Liver (tissue), 9 donors: ENCODE results near the gene CNR2. TPM values are rescaled to one million over a fixed set of nuclear protein-coding genes. Genes with fewer than 3 reads are reported as not detected.

Experiments
- DNase-seq: peaks from one replicate; pipeline ENCODE4 v3.0.0-alpha.2; 2017; ENCODE audit warnings: low spot score
- H3K27ac ChIP-seq, 2 donors: one replicate each; pipeline ENCODE4 v1.7.0; 2013; ENCODE audit warnings: inconsistent platforms in 2 of 2, low read length in 2 of 2, control low read depth in 1 of 2, low read depth in 1 of 2, mild to moderate bottlenecking in 1 of 2
- H3K27me3 ChIP-seq, 4 donors: one replicate each; pipeline versions ENCODE4 v1.6.1 to v1.7.0; 2013; ENCODE audit warnings: low read length in 3 of 4, inconsistent platforms in 1 of 4, mild to moderate bottlenecking in 1 of 4, moderate library complexity in 1 of 4; ENCODE audit not compliant: control insufficient read depth in 4 of 4, insufficient read depth in 4 of 4
- H3K36me3 ChIP-seq, 4 donors: one replicate each; pipeline versions ENCODE4 v1.6.1 to v1.7.0; 2013; ENCODE audit warnings: low read length in 3 of 4, mild to moderate bottlenecking in 3 of 4, low read depth in 1 of 4, moderate library complexity in 1 of 4; ENCODE audit not compliant: control insufficient read depth in 4 of 4, insufficient read depth in 3 of 4
- H3K4me1 ChIP-seq, 4 donors: one replicate each; pipeline versions ENCODE4 v1.6.1 to v1.7.0; 2013; ENCODE audit warnings: low read length in 3 of 4, mild to moderate bottlenecking in 3 of 4, moderate library complexity in 1 of 4; ENCODE audit not compliant: control insufficient read depth in 4 of 4, insufficient read depth in 4 of 4
- H3K4me3 ChIP-seq, 3 donors: one replicate each; pipeline versions ENCODE4 v1.6.1 to v1.7.0; 2013; ENCODE audit warnings: low read length in 3 of 3, control low read depth in 1 of 3, low read depth in 1 of 3, mild to moderate bottlenecking in 1 of 3
- H3K9ac ChIP-seq, 2 donors: one replicate each; pipeline ENCODE4 v1.7.0; 2013; ENCODE audit warnings: low read length in 2 of 2, mild to moderate bottlenecking in 2 of 2, moderate library complexity in 2 of 2, control low read depth in 1 of 2, low read depth in 1 of 2
- H3K9me3 ChIP-seq, 4 donors: one replicate each; pipeline versions ENCODE4 v1.6.1 to v1.7.0; 2013; ENCODE audit warnings: low read length in 3 of 4; ENCODE audit not compliant: control insufficient read depth in 4 of 4
- ATF3 ChIP-seq: IDR thresholded peaks from 2 replicates; pipeline ENCODE4 v1.6.1; 2016; ENCODE audit warnings: antibody characterized with exemption
- CTCF ChIP-seq: fragments of 150-350 bp; IDR thresholded peaks from 2 replicates; pipeline ENCODE4 v1.5.1; 2017; ENCODE audit warnings: improper control_type of control experiment, low read depth, low read length; ENCODE audit not compliant: missing input control
- FOXA1 ChIP-seq: IDR thresholded peaks from 2 replicates; pipeline ENCODE4 v1.6.1; 2016; ENCODE audit warnings: antibody characterized with exemption
- FOXA2 ChIP-seq: IDR thresholded peaks from 2 replicates; pipeline ENCODE4 v1.6.1; 2016; ENCODE audit warnings: antibody characterized with exemption
- GABPA ChIP-seq, 2 donors: IDR thresholded peaks in 1 of 2; conservative IDR thresholded peaks in 1 of 2; 2 replicates each; pipeline ENCODE4 v1.6.1; 2016; ENCODE audit warnings: antibody characterized with exemption in 2 of 2, mild to moderate bottlenecking in 1 of 2, moderate library complexity in 1 of 2
- HNF4A ChIP-seq, 2 donors: conservative IDR thresholded peaks; 2 replicates each; pipeline ENCODE4 v1.6.1; 2016; ENCODE audit warnings: antibody characterized with exemption in 2 of 2, mild to moderate bottlenecking in 2 of 2
- RAD21 ChIP-seq, 2 donors: IDR thresholded peaks; 2 replicates each; pipeline ENCODE4 v1.6.1; 2016; ENCODE audit warnings: antibody characterized with exemption in 2 of 2, mild to moderate bottlenecking in 2 of 2
- RXRA ChIP-seq, 2 donors: IDR thresholded peaks; 2 replicates each; pipeline ENCODE4 v1.6.1; 2017 to 2018; ENCODE audit warnings: antibody characterized with exemption in 2 of 2, mild to moderate bottlenecking in 1 of 2
- SP1 ChIP-seq: IDR thresholded peaks from 2 replicates; pipeline ENCODE4 v1.6.1; 2018; ENCODE audit warnings: antibody characterized with exemption, mild to moderate bottlenecking
- TAF1 ChIP-seq: conservative IDR thresholded peaks from 2 replicates; pipeline ENCODE4 v1.6.1; 2016; ENCODE audit warnings: antibody characterized with exemption, mild to moderate bottlenecking
- WGBS: extraction: QIAGEN DNeasy Blood & Tissue Kit; methylation state at CpG from one replicate; pipeline ENCODE4 v1.1.7; 2013; 5-methylcytosine and 5-hydroxymethylcytosine counted together
- polyA plus RNA-seq, 2 donors: library from polyadenylated mRNA; stranded (reverse) in 1 of 2; unstranded in 1 of 2; fragments of 200-250 nt in 1 of 2; fragments of >200 nt in 1 of 2; fragmentation: Nextera tagmentation in 1 of 2; extraction: Ambion mirVana in 1 of 2; gene quantifications; one replicate each; pipeline versions ENCODE4 v1.2.1 to v1.2.3, GENCODE V29; 2013 to 2015
- total RNA-seq, 2 donors: library from RNA; depleted of rRNA; stranded (reverse); fragments of >200 nt; gene quantifications; one replicate each; pipeline ENCODE4 v1.2.3, GENCODE V29; 2014
- TF ChIP-seq, protein P1 (sequence below): IDR thresholded peaks from 2 replicates; pipeline ENCODE4 v1.6.1; 2016; ENCODE audit warnings: antibody characterized with exemption
- TF ChIP-seq, protein P2 (sequence below): IDR thresholded peaks from 2 replicates; pipeline ENCODE4 v1.6.1; 2016; ENCODE audit warnings: antibody characterized with exemption, mild to moderate bottlenecking
- donor health status: healthy.
- donor health status: healthy.
- donor health status: healthy.
- donor health status: healthy.
- donor health status: healthy.

The CNR2 gene
- total and polyA plus RNA-seq, 4 donors, result 0.03 to 0.28 (median 0.09) TPM

GRCh38 chr1:23922321-23922943 lies 9.3 kb upstream of the CNR2 start:
- no peaks in the 10 kb centered on the region for H3K9me3 ChIP-seq
- H3K4me3 ChIP-seq, result no peak overlapping the region
- peaks cover 1 to 13% (median 8%) of the 10 kb centered on the region in 4 donors for H3K4me1 ChIP-seq
- H3K36me3 ChIP-seq, result no peaks in the 10 kb centered on the region
- H3K9ac ChIP-seq, result no peak overlapping the region
- H3K27ac ChIP-seq, result no peak overlapping the region
- WGBS, result 85% methylated on average over 8 of the region's 8 CpGs
- H3K27me3 ChIP-seq, result no peaks in the 10 kb centered on the region
- TF ChIP-seq FOXA1 (no peak), GABPA (IDR thresholded peaks at IDR 0.05 in 1 of 2, conservative IDR thresholded peaks at IDR 0.05 in 1 of 2) (no peak), TAF1 (no peak), CTCF (no peak), ATF3 (no peak), RAD21 (IDR thresholded peaks at IDR 0.05) (no peak), HNF4A (conservative IDR thresholded peaks at IDR 0.05) (no peak), SP1 (no peak), FOXA2 (no peak), RXRA (IDR thresholded peaks at IDR 0.05) (no peak)
- TF ChIP-seq, protein P1, sequence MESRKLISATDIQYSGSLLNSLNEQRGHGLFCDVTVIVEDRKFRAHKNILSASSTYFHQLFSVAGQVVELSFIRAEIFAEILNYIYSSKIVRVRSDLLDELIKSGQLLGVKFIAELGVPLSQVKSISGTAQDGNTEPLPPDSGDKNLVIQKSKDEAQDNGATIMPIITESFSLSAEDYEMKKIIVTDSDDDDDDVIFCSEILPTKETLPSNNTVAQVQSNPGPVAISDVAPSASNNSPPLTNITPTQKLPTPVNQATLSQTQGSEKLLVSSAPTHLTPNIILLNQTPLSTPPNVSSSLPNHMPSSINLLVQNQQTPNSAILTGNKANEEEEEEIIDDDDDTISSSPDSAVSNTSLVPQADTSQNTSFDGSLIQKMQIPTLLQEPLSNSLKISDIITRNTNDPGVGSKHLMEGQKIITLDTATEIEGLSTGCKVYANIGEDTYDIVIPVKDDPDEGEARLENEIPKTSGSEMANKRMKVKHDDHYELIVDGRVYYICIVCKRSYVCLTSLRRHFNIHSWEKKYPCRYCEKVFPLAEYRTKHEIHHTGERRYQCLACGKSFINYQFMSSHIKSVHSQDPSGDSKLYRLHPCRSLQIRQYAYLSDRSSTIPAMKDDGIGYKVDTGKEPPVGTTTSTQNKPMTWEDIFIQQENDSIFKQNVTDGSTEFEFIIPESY, result no peak
- TF ChIP-seq, protein P2, sequence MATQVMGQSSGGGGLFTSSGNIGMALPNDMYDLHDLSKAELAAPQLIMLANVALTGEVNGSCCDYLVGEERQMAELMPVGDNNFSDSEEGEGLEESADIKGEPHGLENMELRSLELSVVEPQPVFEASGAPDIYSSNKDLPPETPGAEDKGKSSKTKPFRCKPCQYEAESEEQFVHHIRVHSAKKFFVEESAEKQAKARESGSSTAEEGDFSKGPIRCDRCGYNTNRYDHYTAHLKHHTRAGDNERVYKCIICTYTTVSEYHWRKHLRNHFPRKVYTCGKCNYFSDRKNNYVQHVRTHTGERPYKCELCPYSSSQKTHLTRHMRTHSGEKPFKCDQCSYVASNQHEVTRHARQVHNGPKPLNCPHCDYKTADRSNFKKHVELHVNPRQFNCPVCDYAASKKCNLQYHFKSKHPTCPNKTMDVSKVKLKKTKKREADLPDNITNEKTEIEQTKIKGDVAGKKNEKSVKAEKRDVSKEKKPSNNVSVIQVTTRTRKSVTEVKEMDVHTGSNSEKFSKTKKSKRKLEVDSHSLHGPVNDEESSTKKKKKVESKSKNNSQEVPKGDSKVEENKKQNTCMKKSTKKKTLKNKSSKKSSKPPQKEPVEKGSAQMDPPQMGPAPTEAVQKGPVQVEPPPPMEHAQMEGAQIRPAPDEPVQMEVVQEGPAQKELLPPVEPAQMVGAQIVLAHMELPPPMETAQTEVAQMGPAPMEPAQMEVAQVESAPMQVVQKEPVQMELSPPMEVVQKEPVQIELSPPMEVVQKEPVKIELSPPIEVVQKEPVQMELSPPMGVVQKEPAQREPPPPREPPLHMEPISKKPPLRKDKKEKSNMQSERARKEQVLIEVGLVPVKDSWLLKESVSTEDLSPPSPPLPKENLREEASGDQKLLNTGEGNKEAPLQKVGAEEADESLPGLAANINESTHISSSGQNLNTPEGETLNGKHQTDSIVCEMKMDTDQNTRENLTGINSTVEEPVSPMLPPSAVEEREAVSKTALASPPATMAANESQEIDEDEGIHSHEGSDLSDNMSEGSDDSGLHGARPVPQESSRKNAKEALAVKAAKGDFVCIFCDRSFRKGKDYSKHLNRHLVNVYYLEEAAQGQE, result no peak
- no peak for DNase-seq

DNA sequence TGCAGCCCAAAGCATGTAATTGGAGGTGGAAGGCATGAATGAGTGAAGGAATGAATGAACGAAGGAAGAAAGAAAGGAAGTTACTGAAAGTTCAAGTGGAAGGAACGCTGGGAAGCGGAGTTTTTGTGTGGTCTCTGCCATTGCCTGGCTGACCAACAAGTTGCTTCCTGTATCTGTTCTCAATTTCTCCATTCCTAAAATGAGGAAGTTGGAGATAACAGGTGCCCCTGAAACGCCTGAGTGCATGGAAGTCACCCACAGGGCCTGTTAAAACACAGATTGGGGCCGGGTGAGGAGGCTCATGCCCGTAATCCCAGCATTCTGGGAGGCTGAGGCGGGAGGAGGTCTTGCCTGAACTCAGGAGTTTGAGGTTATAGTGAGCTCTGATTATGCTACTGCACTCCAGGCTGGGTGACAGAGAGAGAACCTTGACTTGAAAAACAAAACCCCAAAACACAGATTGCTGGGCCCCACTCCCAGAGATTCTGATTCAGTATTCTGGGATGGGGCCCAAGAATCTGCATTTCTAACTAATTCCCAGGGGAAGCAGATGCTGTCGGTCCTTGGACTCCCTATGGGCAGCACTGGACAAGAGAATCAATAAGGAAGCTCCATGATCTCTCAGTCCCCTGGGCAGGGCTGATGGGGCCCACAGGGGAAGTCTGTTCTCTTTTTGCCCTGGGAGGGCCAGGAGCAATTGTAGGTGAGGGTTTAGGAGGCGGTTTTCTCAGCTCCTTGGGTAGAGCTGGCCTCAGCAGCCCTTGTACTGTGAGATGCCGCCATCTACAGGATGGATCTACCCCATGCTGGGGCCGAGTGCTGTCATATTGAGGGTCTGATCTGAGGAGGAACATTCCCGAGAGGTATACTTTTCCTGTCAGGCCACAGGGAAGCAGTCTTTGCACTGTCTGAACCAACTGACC lies 3.3 kb upstream of the CNR2 start:
- Histone ChIP-seq H3K4me1 (peaks cover 1 to 20% (median 8%) of the 10 kb centered on the region in 4 donors), H3K4me3 (no peak overlapping the region), H3K9ac (no peak overlapping the region), H3K36me3 (no peaks in the 10 kb centered on the region), H3K9me3 (no peaks in the 10 kb centered on the region), H3K27ac (no peak overlapping the region), H3K27me3 (no peaks in the 10 kb centered on the region)
- TF ChIP-seq RXRA (IDR thresholded peaks at IDR 0.05) (no peak), CTCF (peak; percentile 50), RAD21 (IDR thresholded peaks at IDR 0.05) (peak; percentile 81 to 88)
- DNase-seq, result peak; percentile 64
- WGBS, result 59% methylated on average over 12 of the region's 12 CpGs
